Right atrium auricular region (tissue), 2 donors: ENCODE results near the gene BATF2. TPM values are rescaled to one million over a fixed set of nuclear protein-coding genes. Genes with fewer than 3 reads are reported as not detected.
"Not testable (repeated sequence)": the region's sequence is repeated elsewhere in the genome, so short reads cannot be mapped to it uniquely, and the experiment has no call there.

ENCODE experiments used
- DNase-seq: peaks from one replicate; pipeline ENCODE4 v3.0.0-alpha.2; 2019; ENCODE audit warnings: low spot score
- H3K27ac ChIP-seq, 2 donors: fragments of 200-600 bp; sonication (generic); 1 replicate in 1 of 2; 2 replicates in 1 of 2; pipeline ENCODE4 v1.5.1; 2016 to 2019
- H3K27me3 ChIP-seq, 2 donors: fragments of 200-600 bp; sonication (generic); one replicate each; pipeline versions ENCODE4 v1.5.1 to v1.6.0; 2017 to 2019
- H3K36me3 ChIP-seq: fragments of 200-600 bp; sonication (generic); one replicate; pipeline ENCODE4 v1.5.1; 2016
- H3K4me1 ChIP-seq, 2 donors: fragments of 200-600 bp; sonication (generic); one replicate each; pipeline versions ENCODE4 v1.5.1 to v1.6.0; 2017 to 2019
- H3K4me3 ChIP-seq, 2 donors: fragments of 200-600 bp; sonication (generic); 1 replicate in 1 of 2; 2 replicates in 1 of 2; pipeline ENCODE4 v1.5.1; 2017 to 2019; ENCODE audit warnings: mild to moderate bottlenecking in 1 of 2, moderate library complexity in 1 of 2
- H3K9me3 ChIP-seq, 2 donors: fragments of 200-600 bp; sonication (generic); one replicate each; pipeline ENCODE4 v1.5.1; 2019
- CTCF ChIP-seq, 2 donors: fragments of 200-600 bp; sonication (generic); IDR thresholded peaks; one replicate each; pipeline ENCODE4 v1.5.1; 2019; ENCODE audit warnings: antibody characterized with exemption in 2 of 2
- total RNA-seq, 2 donors: library from RNA; depleted of rRNA; stranded (reverse); fragments of >200 nt; gene quantifications; one replicate each; pipeline ENCODE4 v1.1.0, GENCODE V29; 2016

BATF2 gene
- total RNA-seq, 2 donors from 2014 or later: 1.1 to 1.6 TPM

DNA sequence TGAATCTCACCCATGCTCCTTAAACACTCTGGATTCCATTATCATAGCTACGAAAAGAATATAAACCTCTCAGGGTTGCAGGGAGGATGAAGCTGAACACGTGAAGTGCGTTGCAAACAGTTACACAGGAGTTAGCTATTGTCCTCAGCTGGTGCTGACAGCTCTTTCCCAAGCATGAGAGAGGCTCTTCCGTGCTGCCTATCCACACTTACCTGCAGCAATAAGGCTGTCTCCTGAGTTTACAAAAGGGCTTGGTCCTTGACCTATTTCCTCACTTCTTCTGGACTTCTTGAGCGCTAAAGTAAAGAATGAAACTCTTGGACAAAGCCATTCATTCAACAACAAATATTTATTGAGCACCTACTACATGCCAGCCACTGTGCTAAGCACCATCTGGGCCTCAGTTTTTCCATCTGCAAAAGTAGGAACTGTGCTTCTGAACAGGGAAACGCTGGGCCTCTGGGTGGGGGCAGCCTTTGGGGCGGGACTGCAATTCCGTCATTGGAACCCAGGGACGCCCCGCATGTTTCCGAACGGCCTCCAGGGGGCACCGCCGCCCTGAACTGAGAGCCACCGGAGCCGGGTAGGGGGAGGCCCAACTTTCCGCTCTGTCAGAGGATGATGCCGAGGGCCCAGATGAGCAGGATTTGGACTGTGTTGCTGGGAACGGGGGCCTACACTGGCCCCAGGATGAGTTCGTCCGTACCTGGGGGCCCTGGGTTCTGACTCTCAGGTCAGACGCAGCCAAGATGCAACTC lies 16.5 kb upstream of the BATF2 start:
- Histone ChIP-seq H3K4me1 (peaks cover 0 to 27% of the 10 kb centered on the region in 2 donors), H3K27me3 (no peaks in the 10 kb centered on the region), H3K9me3 (no peaks in the 10 kb centered on the region), H3K4me3 (peak overlapping the region; percentile 65 to 85), H3K36me3 (no peaks in the 10 kb centered on the region), H3K27ac (peak overlapping the region; percentile 97 to 100)
- TF ChIP-seq CTCF (IDR thresholded peaks at IDR 0.05): peak; percentile 68 to 70
- DNase-seq: peak; percentile 96

DNA sequence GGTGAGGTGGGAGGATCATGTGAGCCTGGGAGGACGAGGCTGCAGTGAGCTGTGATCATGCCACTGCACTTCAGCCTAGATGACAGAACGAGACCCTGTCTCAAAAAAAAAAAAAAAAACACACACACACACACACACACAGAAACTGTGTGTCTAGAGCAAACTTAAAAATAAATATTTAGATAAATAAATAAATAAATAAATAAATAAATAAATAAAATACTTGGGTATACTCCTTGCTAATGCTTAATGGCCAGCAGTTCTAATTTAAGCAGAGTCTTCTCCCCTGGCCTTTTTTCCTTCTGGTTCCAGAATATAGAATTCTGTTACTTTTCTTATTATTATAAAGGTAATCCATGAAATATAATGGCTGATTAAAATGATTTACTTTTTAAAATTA lies 12.1 kb upstream of the BATF2 start:
- no peak overlapping the region for H3K4me3 ChIP-seq
- no peak for DNase-seq
- no peak for TF ChIP-seq CTCF (IDR thresholded peaks at IDR 0.05)
- H3K27ac ChIP-seq: no peak overlapping the region
- peaks cover 0 to 7% of the 10 kb centered on the region in 2 donors for H3K4me1 ChIP-seq
- H3K36me3 ChIP-seq: no peaks in the 10 kb centered on the region
- H3K27me3 ChIP-seq: no peaks in the 10 kb centered on the region
- no peaks in the 10 kb centered on the region for H3K9me3 ChIP-seq

DNA sequence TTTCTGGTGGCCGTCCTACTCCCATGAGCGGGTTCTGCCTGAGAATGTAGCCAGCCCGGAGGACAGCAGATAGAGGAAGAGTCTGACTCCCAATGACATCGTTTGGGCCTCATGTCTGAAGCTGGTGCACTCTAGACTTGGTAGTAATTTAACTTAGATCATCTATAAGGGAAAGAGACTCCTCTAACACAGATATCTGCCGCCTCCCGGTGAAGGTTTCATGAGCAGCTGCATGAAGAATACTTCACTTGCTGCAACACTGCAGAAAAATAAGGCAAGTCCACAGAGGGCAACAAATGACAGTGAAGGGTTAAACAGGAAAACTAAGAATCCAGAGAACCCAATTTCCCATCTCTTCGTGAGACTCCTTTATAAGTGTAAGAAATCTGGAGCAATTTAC lies 11.2 kb upstream of the BATF2 start:
- peaks cover 0 to 3% of the 10 kb centered on the region in 2 donors for H3K4me1 ChIP-seq
- H3K36me3 ChIP-seq: no peaks in the 10 kb centered on the region
- H3K9me3 ChIP-seq: no peaks in the 10 kb centered on the region
- H3K27ac ChIP-seq: no peak overlapping the region
- no peaks in the 10 kb centered on the region for H3K27me3 ChIP-seq
- no peak for DNase-seq
- no peak overlapping the region for H3K4me3 ChIP-seq
- no peak for TF ChIP-seq CTCF (IDR thresholded peaks at IDR 0.05)

DNA sequence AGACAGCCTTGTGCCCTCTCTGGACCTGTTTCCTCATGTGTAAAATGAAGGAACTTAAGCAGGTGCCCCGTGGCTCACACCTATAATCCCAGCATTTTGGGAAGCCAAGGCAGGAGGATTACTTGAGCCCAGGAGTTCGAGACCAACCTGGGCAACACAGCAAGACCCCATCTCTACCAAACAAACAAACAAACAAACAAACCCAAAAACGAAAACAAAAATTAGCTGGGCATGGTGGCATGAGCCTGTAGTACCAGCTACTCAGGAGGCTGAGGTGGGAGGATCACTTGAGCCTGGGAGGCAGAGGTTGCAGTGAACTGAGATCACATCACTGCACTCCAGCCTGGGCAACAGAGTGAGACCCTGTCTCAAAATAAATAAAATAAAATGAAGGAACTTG lies 7.2 kb upstream of the BATF2 start:
- not testable (repeated sequence) for H3K36me3 ChIP-seq, H3K4me1 ChIP-seq, H3K27me3 ChIP-seq, DNase-seq, H3K4me3 ChIP-seq, H3K9me3 ChIP-seq, H3K27ac ChIP-seq

DNA sequence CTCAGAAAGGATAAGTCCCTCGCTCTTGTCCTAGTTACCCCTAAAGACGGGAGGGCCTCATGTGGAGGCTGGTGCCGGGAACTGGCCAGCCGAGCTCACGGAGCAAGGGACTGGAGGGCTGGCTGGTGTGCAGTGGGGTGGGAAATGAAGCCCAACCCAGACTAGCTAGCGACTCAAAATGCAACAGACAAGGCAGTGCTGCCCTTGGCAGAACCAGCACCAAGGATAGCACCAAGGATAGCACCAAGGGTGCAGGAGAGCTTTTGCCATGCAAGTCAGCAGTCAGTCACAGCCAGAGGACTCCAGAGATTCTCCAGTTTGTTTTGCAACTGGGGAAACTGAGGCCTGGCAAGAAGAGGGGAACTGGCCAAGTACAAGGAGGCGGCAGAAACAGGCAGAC lies 6.5 kb upstream of the BATF2 start:
- H3K27me3 ChIP-seq: no peaks in the 10 kb centered on the region
- DNase-seq: no peak
- H3K27ac ChIP-seq: no peak overlapping the region
- no peaks in the 10 kb centered on the region for H3K4me1 ChIP-seq
- H3K4me3 ChIP-seq: no peak overlapping the region
- no peaks in the 10 kb centered on the region for H3K9me3 ChIP-seq
- no peaks in the 10 kb centered on the region for H3K36me3 ChIP-seq
- TF ChIP-seq CTCF (IDR thresholded peaks at IDR 0.05): no peak

DNA sequence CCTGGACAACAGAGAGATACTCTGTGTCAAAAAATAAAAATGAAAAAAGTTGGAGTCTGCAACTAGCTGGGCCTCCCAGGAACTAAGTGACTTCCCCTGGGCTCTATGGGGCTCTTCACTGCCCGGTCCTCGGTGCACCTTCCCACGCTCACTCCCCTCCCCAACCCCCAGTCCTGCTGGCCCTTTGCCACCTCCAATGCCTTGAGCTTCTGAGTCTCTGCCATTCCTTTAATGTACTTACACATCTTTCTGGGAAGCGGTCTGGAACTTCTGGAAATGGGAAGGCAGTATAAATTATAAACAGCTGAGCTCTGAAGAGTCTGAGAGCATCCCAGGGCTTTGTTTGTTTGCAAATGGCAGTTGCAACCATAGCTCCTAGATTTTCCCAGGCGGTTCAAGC lies 5.9 kb upstream of the BATF2 start:
- TF ChIP-seq CTCF (IDR thresholded peaks at IDR 0.05): no peak
- H3K27me3 ChIP-seq: no peaks in the 10 kb centered on the region
- no peaks in the 10 kb centered on the region for H3K4me1 ChIP-seq
- DNase-seq: no peak
- no peak overlapping the region for H3K27ac ChIP-seq
- no peaks in the 10 kb centered on the region for H3K9me3 ChIP-seq
- H3K36me3 ChIP-seq: no peaks in the 10 kb centered on the region
- H3K4me3 ChIP-seq: no peak overlapping the region
